Endothelial cell of umbilical vein (primary cell): Measurements from ENCODE around the gene DNAAF5. TPM values are rescaled to one million over a fixed set of nuclear protein-coding genes. Genes with fewer than 3 reads are reported as not detected.

Experiments used
- BruUV-seq: library from RNA; stranded (reverse); fragments of 400-500 nt; replicated peaks from 2 replicates; lab custom pipeline; 2021; lab: Mats Ljungman, UMichigan
- CTCF ChIA-PET: fragments of 300-600, 350-600 bp; sonication (Branson Sonifier 250); formaldehyde crosslinking; loops from one replicate; lab custom pipeline; 2021; ENCODE audit warnings: antibody characterized with exemption, inconsistent platforms; lab: Charles Lee
- POLR2A ChIA-PET: fragments of 300-600, 350-600 bp; sonication (Branson Sonifier 250); formaldehyde crosslinking; loops from one replicate; lab custom pipeline; 2021; ENCODE audit warnings: antibody characterized with exemption, inconsistent platforms; lab: Charles Lee
- DNase-seq: peaks from one replicate; pipeline ENCODE4 v3.0.0-alpha.2; 2011; ENCODE audit warnings: low read depth, low spot score
- FAIRE-seq: peaks from 2 replicates; lab custom pipeline; 2011; peaks lifted over from hg19 to GRCh38; lab: Jason Lieb, UNC
- H2AFZ ChIP-seq: 2 replicates; pipeline ENCODE4 v1.6.0; 2012; ENCODE audit warnings: low read depth, low read length, control low read depth, inconsistent platforms
- H3K27ac ChIP-seq: 2 replicates; pipeline ENCODE4 v1.5.1; 2011; ENCODE audit warnings: low read depth, mild to moderate bottlenecking, control low read depth, low read length, moderate library complexity; ENCODE audit not compliant: insufficient read depth
- H3K27me3 ChIP-seq, 2 experiments: 2 replicates each; pipeline versions ENCODE4 v1.6.0 to v1.6.1; 2011; ENCODE audit warnings: low read length in 2 of 2, mixed read lengths in 1 of 2; ENCODE audit not compliant: control insufficient read depth in 2 of 2, insufficient read depth in 2 of 2
- H3K36me3 ChIP-seq, 2 experiments: 2 replicates in 1 of 2; 3 replicates in 1 of 2; pipeline ENCODE4 v1.5.1; 2011; ENCODE audit warnings: low read length in 2 of 2, mild to moderate bottlenecking in 1 of 2, moderate library complexity in 1 of 2; ENCODE audit not compliant: control insufficient read depth in 2 of 2, insufficient read depth in 2 of 2; ENCODE audit errors: extremely low read depth in 1 of 2
- H3K4me1 ChIP-seq: 3 replicates; pipeline ENCODE4 v1.5.1; 2011; ENCODE audit warnings: mild to moderate bottlenecking, low read length; ENCODE audit not compliant: control insufficient read depth, insufficient read depth; ENCODE audit errors: extremely low read depth
- H3K4me2 ChIP-seq: 2 replicates; pipeline ENCODE4 v1.6.1; 2011; ENCODE audit warnings: low read length, control low read depth, mixed read lengths; ENCODE audit not compliant: insufficient read depth
- H3K4me3 ChIP-seq, 3 experiments: fragments of 200-600 bp in 1 of 3; sonication (generic), shearing (Covaris generic) in 1 of 3; replicated peaks in 1 of 3; 2 replicates each; pipeline ENCODE4 v1.5.1; 2011 to 2016; ENCODE audit warnings: control low read depth in 3 of 3, low read length in 3 of 3, mild to moderate bottlenecking in 2 of 3, inconsistent platforms in 1 of 3, low read depth in 1 of 3, moderate library complexity in 1 of 3; ENCODE audit not compliant: insufficient read depth in 1 of 3
- H3K79me2 ChIP-seq: 2 replicates; pipeline ENCODE4 v1.6.0; 2012; ENCODE audit warnings: low read length, inconsistent platforms; ENCODE audit not compliant: control insufficient read depth, insufficient read depth
- H3K9ac ChIP-seq: replicated peaks from 2 replicates; pipeline ENCODE3; 2011; ENCODE audit warnings: low read length, control low read depth; ENCODE audit not compliant: insufficient read depth; ENCODE audit errors: extremely low read depth
- H3K9me1 ChIP-seq: replicated peaks from 3 replicates; pipeline ENCODE4 v1.6.0; 2011; ENCODE audit warnings: mild to moderate bottlenecking, low read length; ENCODE audit not compliant: control insufficient read depth, insufficient read depth; ENCODE audit errors: extremely low read depth
- H3K9me3 ChIP-seq: replicated peaks from 2 replicates; pipeline ENCODE4 v1.5.1; 2012; ENCODE audit warnings: low read length, inconsistent platforms; ENCODE audit not compliant: control insufficient read depth, insufficient read depth
- H4K20me1 ChIP-seq: replicated peaks from 2 replicates; pipeline ENCODE3; 2011; ENCODE audit warnings: mild to moderate bottlenecking, low read length; ENCODE audit not compliant: control insufficient read depth, insufficient read depth; ENCODE audit errors: extremely low read depth
- EZH2 ChIP-seq: IDR thresholded peaks from 2 replicates; pipeline ENCODE4 v1.6.1; 2012; ENCODE audit warnings: borderline replicate concordance, low read depth, mild to moderate bottlenecking, moderate library complexity, low read length, inconsistent platforms; ENCODE audit not compliant: severe bottlenecking
- FOS ChIP-seq: IDR thresholded peaks from 2 replicates; pipeline ENCODE4 v1.6.1; 2011; ENCODE audit warnings: mild to moderate bottlenecking, low read length, moderate library complexity, borderline replicate concordance; ENCODE audit not compliant: insufficient read depth
- GATA2 ChIP-seq: IDR thresholded peaks from 2 replicates; pipeline ENCODE4 v1.7.0; 2011; ENCODE audit warnings: low read depth, mild to moderate bottlenecking, moderate library complexity, mixed read lengths, low read length; ENCODE audit not compliant: insufficient read length, insufficient read depth
- JUN ChIP-seq: IDR thresholded peaks from 2 replicates; pipeline ENCODE4 v1.6.1; 2011; ENCODE audit warnings: borderline replicate concordance, low read depth; ENCODE audit not compliant: insufficient read length, insufficient read depth
- MAX ChIP-seq: IDR thresholded peaks from 2 replicates; pipeline ENCODE4 v1.6.1; 2011; ENCODE audit not compliant: insufficient read depth, insufficient read length
- MYC ChIP-seq: IDR thresholded peaks from one replicate; pipeline ENCODE4 v1.6.1; 2011; ENCODE audit warnings: mild to moderate bottlenecking, low read depth, low read length
- POLR2A ChIP-seq: IDR thresholded peaks from 2 replicates; pipeline ENCODE4 v1.6.1; 2012; ENCODE audit warnings: low read depth, mild to moderate bottlenecking, control low read depth, low read length
- POLR2AphosphoS5 ChIP-seq: IDR thresholded peaks from 2 replicates; pipeline ENCODE4 v1.6.1; 2012; ENCODE audit warnings: low read depth, mild to moderate bottlenecking, control low read depth, low read length, moderate library complexity; ENCODE audit not compliant: insufficient read depth
- dilution Hi-C: fragments of 300-500 bp; cut with MboI; formaldehyde crosslinking; loops from one replicate; pipeline ENCODE4 v1.15.0; 2019; ENCODE audit warnings: low sequenced_read_pairs; ENCODE audit not compliant: extremely low pct_ligation_motif_present
- intact Hi-C: fragments of 100-400 bp; cut with micrococcal nuclease; formaldehyde crosslinking; loops from one replicate; pipeline ENCODE4 v1.10.0; 2022
- polyA plus RNA-seq, 4 experiments: library from polyadenylated mRNA; depleted of rRNA in 3 of 4; stranded (reverse) in 3 of 4; unstranded in 1 of 4; fragments of >200 nt; gene quantifications; 2 replicates each; pipeline versions ENCODE4 v1.2.1 to v1.2.3, GENCODE V29; 2011 to 2012; ENCODE audit warnings: missing spikeins in 1 of 4
- total RNA-seq: library from RNA; stranded (reverse); gene quantifications from 2 replicates; pipeline ENCODE4 v1.2.3, GENCODE V29; 2021
- TF ChIP-seq, protein P1 (sequence below), 2 donors: IDR thresholded peaks; 1 replicate in 1 of 2; 2 replicates in 1 of 2; pipeline ENCODE4 v1.5.1; 2011; ENCODE audit warnings: low read length in 2 of 2, mild to moderate bottlenecking in 2 of 2, moderate library complexity in 2 of 2, control low read depth in 1 of 2, inconsistent platforms in 1 of 2, low read depth in 1 of 2; ENCODE audit not compliant: insufficient read depth in 1 of 2; ENCODE audit errors: extremely low read depth in 1 of 2

The DNAAF5 gene
- total and polyA plus RNA-seq, 2 donors (not counting 3 experiments of a cell fraction or from before 2014, with no cell fraction given) = 49.3 to 65.5 TPM

GRCh38 chr7:745431-746154 lies 19.1 kb downstream of the DNAAF5 start:
- Histone ChIP-seq H3K4me2 (no peak overlapping the region), H3K27me3 (no peaks in the 10 kb centered on the region), H4K20me1 (no peaks in the 10 kb centered on the region), H3K27ac (no peak overlapping the region), H3K9ac (no peak overlapping the region), H3K4me3 (no peak overlapping the region), H3K9me3 (no peaks in the 10 kb centered on the region), H3K4me1 (peaks cover 4% of the 10 kb centered on the region), H2AFZ (no peak overlapping the region), H3K79me2 (peaks cover 10% of the 10 kb centered on the region), H3K36me3 (peaks cover 4 to 14% of the 10 kb centered on the region in 2 experiments), H3K9me1 (no peaks in the 10 kb centered on the region)
- DNase-seq (no peak), FAIRE-seq (no peak)
- CTCF ChIA-PET = no interaction called here
- no TSS peak for BruUV-seq
- dilution Hi-C loops (no loop called here), intact Hi-C loops (no loop called here)
- POLR2A ChIA-PET = no interaction called here
- TF ChIP-seq MYC = no peak
- TF ChIP-seq POLR2AphosphoS5 = no peak
- TF ChIP-seq GATA2 = no peak
- TF ChIP-seq FOS = no peak
- TF ChIP-seq, protein P1, sequence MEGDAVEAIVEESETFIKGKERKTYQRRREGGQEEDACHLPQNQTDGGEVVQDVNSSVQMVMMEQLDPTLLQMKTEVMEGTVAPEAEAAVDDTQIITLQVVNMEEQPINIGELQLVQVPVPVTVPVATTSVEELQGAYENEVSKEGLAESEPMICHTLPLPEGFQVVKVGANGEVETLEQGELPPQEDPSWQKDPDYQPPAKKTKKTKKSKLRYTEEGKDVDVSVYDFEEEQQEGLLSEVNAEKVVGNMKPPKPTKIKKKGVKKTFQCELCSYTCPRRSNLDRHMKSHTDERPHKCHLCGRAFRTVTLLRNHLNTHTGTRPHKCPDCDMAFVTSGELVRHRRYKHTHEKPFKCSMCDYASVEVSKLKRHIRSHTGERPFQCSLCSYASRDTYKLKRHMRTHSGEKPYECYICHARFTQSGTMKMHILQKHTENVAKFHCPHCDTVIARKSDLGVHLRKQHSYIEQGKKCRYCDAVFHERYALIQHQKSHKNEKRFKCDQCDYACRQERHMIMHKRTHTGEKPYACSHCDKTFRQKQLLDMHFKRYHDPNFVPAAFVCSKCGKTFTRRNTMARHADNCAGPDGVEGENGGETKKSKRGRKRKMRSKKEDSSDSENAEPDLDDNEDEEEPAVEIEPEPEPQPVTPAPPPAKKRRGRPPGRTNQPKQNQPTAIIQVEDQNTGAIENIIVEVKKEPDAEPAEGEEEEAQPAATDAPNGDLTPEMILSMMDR (IDR thresholded peaks at IDR 0.05; ENCODE audit: extremely low read depth in 1 of 2, insufficient read depth in 1 of 2, low read depth in 1 of 2, low read length in 2 of 2) = no peak
- no peak for TF ChIP-seq EZH2
- TF ChIP-seq MAX = no peak
- no peak for TF ChIP-seq JUN
- TF ChIP-seq POLR2A = no peak
